Amniotic epithelial cell (primary cell): ENCODE results near the gene NINJ1.

Experiments used
- DNase-seq: peaks from one replicate; pipeline ENCODE4 v3.0.0-alpha.2; 2010; ENCODE audit warnings: low read depth

Gene NINJ1

GRCh38 chr9:93086447-93087224 lies 47.4 kb downstream of the NINJ1 start:
- no peak for DNase-seq

GRCh38 chr9:93085676-93086075 lies 48.4 kb downstream of the NINJ1 start:
- no peak for DNase-seq

- no peak for DNase-seq
These were observed 49.6 kb downstream of the NINJ1 start for GRCh38 chr9:93084471-93084881.

GRCh38 chr9:93083592-93084470 lies 50.2 kb downstream of the NINJ1 start:
- DNase-seq: peak; percentile 77

- DNase-seq: no peak
These were observed 51.1 kb downstream of the NINJ1 start for GRCh38 chr9:93082841-93083411.

GRCh38 chr9:93081931-93082330 lies 52.1 kb downstream of the NINJ1 start:
- peak; percentile 99 for DNase-seq

- peak; percentile 86 for DNase-seq
These were observed 52.9 kb downstream of the NINJ1 start for GRCh38 chr9:93081081-93081529.

GRCh38 chr9:93080406-93080805 lies 53.6 kb downstream of the NINJ1 start:
- DNase-seq: no peak

- DNase-seq: no peak
These were observed 54.7 kb downstream of the NINJ1 start for GRCh38 chr9:93079371-93079770.

GRCh38 chr9:93077811-93078210 lies 56.2 kb downstream of the NINJ1 start:
- no peak for DNase-seq

- no peak for DNase-seq
These were observed 56.7 kb downstream of the NINJ1 start for GRCh38 chr9:93077367-93077766.

- no peak for DNase-seq
These were observed 57.3 kb downstream of the NINJ1 start for GRCh38 chr9:93076792-93077128.

GRCh38 chr9:93076101-93076791 lies 57.8 kb downstream of the NINJ1 start:
- DNase-seq: no peak

- peak; percentile 90 for DNase-seq
These were observed 61.7 kb downstream of the NINJ1 start for GRCh38 chr9:93072383-93072795.
